Amniotic epithelial cell (primary cell): ENCODE results near the gene PELI2.

ENCODE experiments used
- DNase-seq: peaks from one replicate; pipeline ENCODE4 v3.0.0-alpha.2; 2010; ENCODE audit warnings: low read depth

PELI2 gene

GRCh38 chr14:56244138-56244789, 126.1 kb downstream of the PELI2 start:
- peak; percentile 27 for DNase-seq

- peak; percentile 22 for DNase-seq
Observed at GRCh38 chr14:56247495-56248200, 129.4 kb downstream of the PELI2 start.

- DNase-seq, result no peak
Observed at GRCh38 chr14:56248442-56248841, 130.2 kb downstream of the PELI2 start.

GRCh38 chr14:56261046-56261445, 142.8 kb downstream of the PELI2 start:
- DNase-seq, result no peak

GRCh38 chr14:56262530-56262929, 144.3 kb downstream of the PELI2 start:
- no peak for DNase-seq

GRCh38 chr14:56268039-56268438, 149.8 kb downstream of the PELI2 start:
- DNase-seq, result no peak

GRCh38 chr14:56268673-56269072, 150.5 kb downstream of the PELI2 start:
- DNase-seq, result no peak

GRCh38 chr14:56270921-56271320, 152.7 kb downstream of the PELI2 start:
- no peak for DNase-seq

GRCh38 chr14:56271970-56272369, 153.8 kb downstream of the PELI2 start:
- peak; percentile 14 for DNase-seq

GRCh38 chr14:56273155-56273554, 154.9 kb downstream of the PELI2 start:
- peak; percentile 29 for DNase-seq

GRCh38 chr14:56273951-56274350, 155.7 kb downstream of the PELI2 start:
- DNase-seq, result no peak

GRCh38 chr14:56274556-56274955, 156.3 kb downstream of the PELI2 start:
- DNase-seq, result no peak

GRCh38 chr14:56276108-56276507, 157.9 kb downstream of the PELI2 start:
- DNase-seq, result no peak

- no peak for DNase-seq
Observed at GRCh38 chr14:56278383-56278782, 160.2 kb downstream of the PELI2 start.

- no peak for DNase-seq
Observed at GRCh38 chr14:56280843-56281242, 162.6 kb downstream of the PELI2 start.

GRCh38 chr14:56282179-56282578, 164.0 kb downstream of the PELI2 start:
- no peak for DNase-seq

GRCh38 chr14:56284641-56285040, 166.4 kb downstream of the PELI2 start:
- DNase-seq, result no peak

- no peak for DNase-seq
Observed at GRCh38 chr14:56289155-56289554, 170.9 kb downstream of the PELI2 start.

GRCh38 chr14:56290195-56290594, 172.0 kb downstream of the PELI2 start:
- no peak for DNase-seq

GRCh38 chr14:56292970-56293369, 174.8 kb downstream of the PELI2 start:
- DNase-seq, result no peak

GRCh38 chr14:56293506-56293905, 175.3 kb downstream of the PELI2 start:
- DNase-seq, result no peak

- no peak for DNase-seq
Observed at GRCh38 chr14:56294128-56294527, 175.9 kb downstream of the PELI2 start.

- DNase-seq, result no peak
Observed at GRCh38 chr14:56295743-56296142, 177.5 kb downstream of the PELI2 start.

- no peak for DNase-seq
Observed at GRCh38 chr14:56297449-56297848, 179.2 kb downstream of the PELI2 start.
